Liver (tissue), 9 donors: ENCODE measurements around the gene RPS6KA2. TPM values are rescaled to one million over a fixed set of nuclear protein-coding genes. Genes with fewer than 3 reads are reported as not detected.

Experiments used
- DNase-seq: peaks from one replicate; pipeline ENCODE4 v3.0.0-alpha.2; 2017; ENCODE audit warnings: low spot score
- H3K27ac ChIP-seq, 2 donors: one replicate each; pipeline ENCODE4 v1.7.0; 2013; ENCODE audit warnings: inconsistent platforms in 2 of 2, low read length in 2 of 2, control low read depth in 1 of 2, low read depth in 1 of 2, mild to moderate bottlenecking in 1 of 2
- H3K27me3 ChIP-seq, 4 donors: one replicate each; pipeline versions ENCODE4 v1.6.1 to v1.7.0; 2013; ENCODE audit warnings: low read length in 3 of 4, inconsistent platforms in 1 of 4, mild to moderate bottlenecking in 1 of 4, moderate library complexity in 1 of 4; ENCODE audit not compliant: control insufficient read depth in 4 of 4, insufficient read depth in 4 of 4
- H3K36me3 ChIP-seq, 4 donors: one replicate each; pipeline versions ENCODE4 v1.6.1 to v1.7.0; 2013; ENCODE audit warnings: low read length in 3 of 4, mild to moderate bottlenecking in 3 of 4, low read depth in 1 of 4, moderate library complexity in 1 of 4; ENCODE audit not compliant: control insufficient read depth in 4 of 4, insufficient read depth in 3 of 4
- H3K4me1 ChIP-seq, 4 donors: one replicate each; pipeline versions ENCODE4 v1.6.1 to v1.7.0; 2013; ENCODE audit warnings: low read length in 3 of 4, mild to moderate bottlenecking in 3 of 4, moderate library complexity in 1 of 4; ENCODE audit not compliant: control insufficient read depth in 4 of 4, insufficient read depth in 4 of 4
- H3K4me3 ChIP-seq, 3 donors: one replicate each; pipeline versions ENCODE4 v1.6.1 to v1.7.0; 2013; ENCODE audit warnings: low read length in 3 of 3, control low read depth in 1 of 3, low read depth in 1 of 3, mild to moderate bottlenecking in 1 of 3
- H3K9ac ChIP-seq, 2 donors: one replicate each; pipeline ENCODE4 v1.7.0; 2013; ENCODE audit warnings: low read length in 2 of 2, mild to moderate bottlenecking in 2 of 2, moderate library complexity in 2 of 2, control low read depth in 1 of 2, low read depth in 1 of 2
- H3K9me3 ChIP-seq, 4 donors: one replicate each; pipeline versions ENCODE4 v1.6.1 to v1.7.0; 2013; ENCODE audit warnings: low read length in 3 of 4; ENCODE audit not compliant: control insufficient read depth in 4 of 4
- EGR1 ChIP-seq, 2 donors: IDR thresholded peaks; 2 replicates each; pipeline ENCODE4 v1.6.1; 2016 to 2018; ENCODE audit warnings: antibody characterized with exemption in 2 of 2, low read depth in 2 of 2
- FOXA1 ChIP-seq: IDR thresholded peaks from 2 replicates; pipeline ENCODE4 v1.6.1; 2016; ENCODE audit warnings: antibody characterized with exemption
- FOXA2 ChIP-seq: IDR thresholded peaks from 2 replicates; pipeline ENCODE4 v1.6.1; 2016; ENCODE audit warnings: antibody characterized with exemption
- GABPA ChIP-seq, 2 donors: IDR thresholded peaks in 1 of 2; conservative IDR thresholded peaks in 1 of 2; 2 replicates each; pipeline ENCODE4 v1.6.1; 2016; ENCODE audit warnings: antibody characterized with exemption in 2 of 2, mild to moderate bottlenecking in 1 of 2, moderate library complexity in 1 of 2
- HNF4A ChIP-seq, 2 donors: conservative IDR thresholded peaks; 2 replicates each; pipeline ENCODE4 v1.6.1; 2016; ENCODE audit warnings: antibody characterized with exemption in 2 of 2, mild to moderate bottlenecking in 2 of 2
- HNF4G ChIP-seq: IDR thresholded peaks from 2 replicates; pipeline ENCODE4 v1.6.1; 2016; ENCODE audit warnings: antibody characterized with exemption
- JUND ChIP-seq, 2 donors: IDR thresholded peaks; 2 replicates each; pipeline ENCODE4 v1.6.1; 2016; ENCODE audit warnings: antibody characterized with exemption in 2 of 2
- NR2F2 ChIP-seq: IDR thresholded peaks from 2 replicates; pipeline ENCODE4 v1.6.1; 2016; ENCODE audit warnings: antibody characterized with exemption
- RAD21 ChIP-seq, 2 donors: IDR thresholded peaks; 2 replicates each; pipeline ENCODE4 v1.6.1; 2016; ENCODE audit warnings: antibody characterized with exemption in 2 of 2, mild to moderate bottlenecking in 2 of 2
- TAF1 ChIP-seq: conservative IDR thresholded peaks from 2 replicates; pipeline ENCODE4 v1.6.1; 2016; ENCODE audit warnings: antibody characterized with exemption, mild to moderate bottlenecking
- YY1 ChIP-seq: IDR thresholded peaks from 2 replicates; pipeline ENCODE4 v1.6.1; 2016; ENCODE audit warnings: antibody characterized with exemption, mild to moderate bottlenecking
- WGBS: extraction: QIAGEN DNeasy Blood & Tissue Kit; methylation state at CpG from one replicate; pipeline ENCODE4 v1.1.7; 2013; 5-methylcytosine and 5-hydroxymethylcytosine counted together
- polyA plus RNA-seq, 2 donors: library from polyadenylated mRNA; stranded (reverse) in 1 of 2; unstranded in 1 of 2; fragments of 200-250 nt in 1 of 2; fragments of >200 nt in 1 of 2; fragmentation: Nextera tagmentation in 1 of 2; extraction: Ambion mirVana in 1 of 2; gene quantifications; one replicate each; pipeline versions ENCODE4 v1.2.1 to v1.2.3, GENCODE V29; 2013 to 2015
- total RNA-seq, 2 donors: library from RNA; depleted of rRNA; stranded (reverse); fragments of >200 nt; gene quantifications; one replicate each; pipeline ENCODE4 v1.2.3, GENCODE V29; 2014
- TF ChIP-seq, protein P1 (sequence below): IDR thresholded peaks from 2 replicates; pipeline ENCODE4 v1.6.1; 2016; ENCODE audit warnings: antibody characterized with exemption
- TF ChIP-seq, protein P2 (sequence below): fragments of 150-350 bp; IDR thresholded peaks from 2 replicates; pipeline ENCODE4 v1.5.1; 2017; ENCODE audit warnings: improper control_type of control experiment, low read depth, low read length; ENCODE audit not compliant: missing input control
- TF ChIP-seq, protein P3 (sequence below): IDR thresholded peaks from 2 replicates; pipeline ENCODE4 v1.6.1; 2016; ENCODE audit warnings: antibody characterized with exemption, mild to moderate bottlenecking
- TF ChIP-seq, protein P4 (sequence below): IDR thresholded peaks from 2 replicates; pipeline ENCODE4 v1.6.1; 2016; ENCODE audit warnings: antibody characterized with exemption
- TF ChIP-seq, protein P5 (sequence below): IDR thresholded peaks from 2 replicates; pipeline ENCODE4 v1.6.1; 2016; ENCODE audit warnings: antibody characterized with exemption
- donor health status: healthy.
- donor health status: healthy.
- donor health status: healthy.
- donor health status: healthy.
- donor health status: healthy.

RPS6KA2 gene
- total and polyA plus RNA-seq, 4 donors: 2.5 to 9.0 (median 5.0) TPM

DNA sequence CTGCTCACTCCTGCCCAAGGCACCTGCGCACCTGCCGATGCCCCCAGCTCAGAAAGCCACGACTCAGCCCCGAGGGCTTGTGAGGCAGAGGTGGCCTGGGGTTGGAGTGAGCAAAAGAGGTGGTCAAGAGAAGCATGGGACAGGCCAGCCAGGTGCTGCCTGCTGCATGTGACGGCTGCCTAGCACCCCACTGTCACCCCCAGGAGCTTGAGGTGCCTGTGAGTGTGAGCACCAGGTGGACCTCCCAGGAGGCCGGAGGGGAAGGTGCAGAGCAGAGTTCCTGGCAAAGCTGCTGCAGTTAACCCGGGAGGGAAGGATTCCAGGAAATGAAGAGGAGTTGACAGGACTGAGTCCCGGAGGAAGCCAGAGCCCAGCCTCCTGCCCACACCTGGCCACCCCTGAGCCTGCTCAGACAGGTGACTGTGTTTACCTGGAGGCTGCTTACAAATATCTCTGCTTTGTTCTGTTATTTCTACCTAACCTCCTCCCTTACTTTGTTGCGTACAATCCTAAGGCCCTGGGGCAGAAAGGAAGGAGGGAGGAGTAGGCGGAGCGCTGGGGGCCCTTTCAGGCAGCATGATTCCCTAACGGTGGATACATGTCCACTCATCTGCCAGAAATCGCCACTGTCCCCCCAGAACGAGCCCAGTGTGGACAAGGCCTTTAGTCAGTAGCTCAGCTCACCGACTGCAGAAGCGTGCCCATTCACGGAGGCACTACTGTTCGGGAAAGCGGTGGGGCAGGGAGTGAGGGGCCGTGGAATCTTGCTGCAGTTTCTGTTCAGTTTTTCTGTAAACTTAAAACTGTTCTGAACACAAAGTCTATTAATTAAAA, 156.8 kb downstream of the RPS6KA2 start:
- no peak for TF ChIP-seq FOXA2
- no peak for TF ChIP-seq HNF4A (conservative IDR thresholded peaks at IDR 0.05)
- no peak for TF ChIP-seq YY1
- no peak for TF ChIP-seq FOXA1
- TF ChIP-seq NR2F2: no peak
- TF ChIP-seq GABPA (IDR thresholded peaks at IDR 0.05 in 1 of 2, conservative IDR thresholded peaks at IDR 0.05 in 1 of 2): no peak
- TF ChIP-seq JUND (IDR thresholded peaks at IDR 0.05): no peak
- TF ChIP-seq TAF1: no peak
- no peak for TF ChIP-seq RAD21 (IDR thresholded peaks at IDR 0.05)
- TF ChIP-seq, protein P1, sequence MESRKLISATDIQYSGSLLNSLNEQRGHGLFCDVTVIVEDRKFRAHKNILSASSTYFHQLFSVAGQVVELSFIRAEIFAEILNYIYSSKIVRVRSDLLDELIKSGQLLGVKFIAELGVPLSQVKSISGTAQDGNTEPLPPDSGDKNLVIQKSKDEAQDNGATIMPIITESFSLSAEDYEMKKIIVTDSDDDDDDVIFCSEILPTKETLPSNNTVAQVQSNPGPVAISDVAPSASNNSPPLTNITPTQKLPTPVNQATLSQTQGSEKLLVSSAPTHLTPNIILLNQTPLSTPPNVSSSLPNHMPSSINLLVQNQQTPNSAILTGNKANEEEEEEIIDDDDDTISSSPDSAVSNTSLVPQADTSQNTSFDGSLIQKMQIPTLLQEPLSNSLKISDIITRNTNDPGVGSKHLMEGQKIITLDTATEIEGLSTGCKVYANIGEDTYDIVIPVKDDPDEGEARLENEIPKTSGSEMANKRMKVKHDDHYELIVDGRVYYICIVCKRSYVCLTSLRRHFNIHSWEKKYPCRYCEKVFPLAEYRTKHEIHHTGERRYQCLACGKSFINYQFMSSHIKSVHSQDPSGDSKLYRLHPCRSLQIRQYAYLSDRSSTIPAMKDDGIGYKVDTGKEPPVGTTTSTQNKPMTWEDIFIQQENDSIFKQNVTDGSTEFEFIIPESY: no peak
- TF ChIP-seq, protein P2, sequence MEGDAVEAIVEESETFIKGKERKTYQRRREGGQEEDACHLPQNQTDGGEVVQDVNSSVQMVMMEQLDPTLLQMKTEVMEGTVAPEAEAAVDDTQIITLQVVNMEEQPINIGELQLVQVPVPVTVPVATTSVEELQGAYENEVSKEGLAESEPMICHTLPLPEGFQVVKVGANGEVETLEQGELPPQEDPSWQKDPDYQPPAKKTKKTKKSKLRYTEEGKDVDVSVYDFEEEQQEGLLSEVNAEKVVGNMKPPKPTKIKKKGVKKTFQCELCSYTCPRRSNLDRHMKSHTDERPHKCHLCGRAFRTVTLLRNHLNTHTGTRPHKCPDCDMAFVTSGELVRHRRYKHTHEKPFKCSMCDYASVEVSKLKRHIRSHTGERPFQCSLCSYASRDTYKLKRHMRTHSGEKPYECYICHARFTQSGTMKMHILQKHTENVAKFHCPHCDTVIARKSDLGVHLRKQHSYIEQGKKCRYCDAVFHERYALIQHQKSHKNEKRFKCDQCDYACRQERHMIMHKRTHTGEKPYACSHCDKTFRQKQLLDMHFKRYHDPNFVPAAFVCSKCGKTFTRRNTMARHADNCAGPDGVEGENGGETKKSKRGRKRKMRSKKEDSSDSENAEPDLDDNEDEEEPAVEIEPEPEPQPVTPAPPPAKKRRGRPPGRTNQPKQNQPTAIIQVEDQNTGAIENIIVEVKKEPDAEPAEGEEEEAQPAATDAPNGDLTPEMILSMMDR: no peak
- TF ChIP-seq, protein P3, sequence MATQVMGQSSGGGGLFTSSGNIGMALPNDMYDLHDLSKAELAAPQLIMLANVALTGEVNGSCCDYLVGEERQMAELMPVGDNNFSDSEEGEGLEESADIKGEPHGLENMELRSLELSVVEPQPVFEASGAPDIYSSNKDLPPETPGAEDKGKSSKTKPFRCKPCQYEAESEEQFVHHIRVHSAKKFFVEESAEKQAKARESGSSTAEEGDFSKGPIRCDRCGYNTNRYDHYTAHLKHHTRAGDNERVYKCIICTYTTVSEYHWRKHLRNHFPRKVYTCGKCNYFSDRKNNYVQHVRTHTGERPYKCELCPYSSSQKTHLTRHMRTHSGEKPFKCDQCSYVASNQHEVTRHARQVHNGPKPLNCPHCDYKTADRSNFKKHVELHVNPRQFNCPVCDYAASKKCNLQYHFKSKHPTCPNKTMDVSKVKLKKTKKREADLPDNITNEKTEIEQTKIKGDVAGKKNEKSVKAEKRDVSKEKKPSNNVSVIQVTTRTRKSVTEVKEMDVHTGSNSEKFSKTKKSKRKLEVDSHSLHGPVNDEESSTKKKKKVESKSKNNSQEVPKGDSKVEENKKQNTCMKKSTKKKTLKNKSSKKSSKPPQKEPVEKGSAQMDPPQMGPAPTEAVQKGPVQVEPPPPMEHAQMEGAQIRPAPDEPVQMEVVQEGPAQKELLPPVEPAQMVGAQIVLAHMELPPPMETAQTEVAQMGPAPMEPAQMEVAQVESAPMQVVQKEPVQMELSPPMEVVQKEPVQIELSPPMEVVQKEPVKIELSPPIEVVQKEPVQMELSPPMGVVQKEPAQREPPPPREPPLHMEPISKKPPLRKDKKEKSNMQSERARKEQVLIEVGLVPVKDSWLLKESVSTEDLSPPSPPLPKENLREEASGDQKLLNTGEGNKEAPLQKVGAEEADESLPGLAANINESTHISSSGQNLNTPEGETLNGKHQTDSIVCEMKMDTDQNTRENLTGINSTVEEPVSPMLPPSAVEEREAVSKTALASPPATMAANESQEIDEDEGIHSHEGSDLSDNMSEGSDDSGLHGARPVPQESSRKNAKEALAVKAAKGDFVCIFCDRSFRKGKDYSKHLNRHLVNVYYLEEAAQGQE: no peak
- Histone ChIP-seq H3K4me1 (no peaks in the 10 kb centered on the region), H3K4me3 (no peak overlapping the region), H3K9ac (no peak overlapping the region), H3K27me3 (no peaks in the 10 kb centered on the region), H3K27ac (no peak overlapping the region), H3K36me3 (peaks cover 0 to 9% (median 0%) of the 10 kb centered on the region in 4 donors), H3K9me3 (no peaks in the 10 kb centered on the region)
- WGBS: 93% methylated on average over 20 of the region's 20 CpGs
- DNase-seq: no peak

DNA sequence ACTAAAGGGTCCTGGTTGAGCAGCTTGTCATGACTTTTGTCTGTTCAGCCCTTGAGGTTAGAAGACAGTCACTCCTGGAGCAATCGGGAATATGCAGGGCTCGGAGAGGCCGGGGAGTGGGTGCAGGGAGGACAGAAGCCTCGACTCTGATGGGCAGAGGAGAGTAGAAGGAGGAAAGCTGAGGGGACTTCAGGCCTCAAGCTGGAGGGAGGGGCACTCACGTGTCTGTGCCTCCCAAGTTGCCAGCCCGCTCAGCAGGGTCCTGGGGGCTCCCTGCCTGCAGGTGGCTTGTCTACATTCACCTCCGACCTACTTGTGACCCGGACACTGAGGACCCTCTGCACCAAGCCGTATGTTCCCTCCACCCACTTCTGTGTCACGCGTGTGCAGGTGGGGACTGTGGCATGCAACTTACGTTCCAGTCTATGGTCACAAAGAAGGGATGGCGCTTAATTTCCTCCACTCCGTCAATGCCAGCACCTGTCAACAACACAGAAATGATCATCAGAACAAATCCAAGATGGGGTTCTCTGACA, 157.6 kb downstream of the RPS6KA2 start:
- H3K36me3 ChIP-seq: peaks cover 0 to 9% (median 0%) of the 10 kb centered on the region in 4 donors
- H3K9me3 ChIP-seq: no peaks in the 10 kb centered on the region
- H3K27ac ChIP-seq: no peak overlapping the region
- no peaks in the 10 kb centered on the region for H3K27me3 ChIP-seq
- no peaks in the 10 kb centered on the region for H3K4me1 ChIP-seq
- WGBS: 96% methylated on average over 14 of the region's 14 CpGs
- no peak overlapping the region for H3K4me3 ChIP-seq
- no peak overlapping the region for H3K9ac ChIP-seq
- no peak for DNase-seq
- TF ChIP-seq JUND (IDR thresholded peaks at IDR 0.05) (no peak), RAD21 (IDR thresholded peaks at IDR 0.05) (no peak), EGR1 (IDR thresholded peaks at IDR 0.05; ENCODE audit: low read depth in 2 of 2) (no peak), GABPA (IDR thresholded peaks at IDR 0.05 in 1 of 2, conservative IDR thresholded peaks at IDR 0.05 in 1 of 2) (no peak), HNF4G (no peak), FOXA2 (no peak), TAF1 (no peak), HNF4A (conservative IDR thresholded peaks at IDR 0.05) (no peak), YY1 (no peak), NR2F2 (no peak)
- TF ChIP-seq, protein P3: no peak
- TF ChIP-seq, protein P4, sequence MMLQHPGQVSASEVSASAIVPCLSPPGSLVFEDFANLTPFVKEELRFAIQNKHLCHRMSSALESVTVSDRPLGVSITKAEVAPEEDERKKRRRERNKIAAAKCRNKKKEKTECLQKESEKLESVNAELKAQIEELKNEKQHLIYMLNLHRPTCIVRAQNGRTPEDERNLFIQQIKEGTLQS: no peak
- TF ChIP-seq, protein P1: no peak
- TF ChIP-seq, protein P5, sequence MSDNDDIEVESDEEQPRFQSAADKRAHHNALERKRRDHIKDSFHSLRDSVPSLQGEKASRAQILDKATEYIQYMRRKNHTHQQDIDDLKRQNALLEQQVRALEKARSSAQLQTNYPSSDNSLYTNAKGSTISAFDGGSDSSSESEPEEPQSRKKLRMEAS: no peak
